Omental fat pad (tissue), 4 donors: ENCODE results near the gene PLAGL2. TPM values are rescaled to one million over a fixed set of nuclear protein-coding genes. Genes with fewer than 3 reads are reported as not detected.

Experiments
- ATAC-seq: fragments of 150-250 bp; one replicate; pipeline ENCODE4 v1.9.1; 2016; ENCODE audit warnings: mild to moderate bottlenecking, moderate library complexity; ENCODE audit not compliant: low FRiP score
- DNase-seq: peaks from one replicate; pipeline ENCODE4 v3.0.0-alpha.2; 2019; ENCODE audit warnings: low spot score
- total RNA-seq, 4 donors: library from RNA; depleted of rRNA; stranded (reverse); fragments of >200 nt; gene quantifications; one replicate each; pipeline ENCODE4 v1.1.0, GENCODE V29; 2016
- TF ChIP-seq, protein P1 (sequence below), 3 donors: fragments of 450-650 bp; IDR thresholded peaks; one replicate each; pipeline ENCODE4 v1.5.1; 2016 to 2017; ENCODE audit warnings: antibody characterized with exemption in 3 of 3, mild to moderate bottlenecking in 3 of 3, moderate library complexity in 2 of 3

The PLAGL2 gene
- total RNA-seq, 4 donors from 2014 or later: 4.1 to 12.5 (median 8.1) TPM

DNA sequence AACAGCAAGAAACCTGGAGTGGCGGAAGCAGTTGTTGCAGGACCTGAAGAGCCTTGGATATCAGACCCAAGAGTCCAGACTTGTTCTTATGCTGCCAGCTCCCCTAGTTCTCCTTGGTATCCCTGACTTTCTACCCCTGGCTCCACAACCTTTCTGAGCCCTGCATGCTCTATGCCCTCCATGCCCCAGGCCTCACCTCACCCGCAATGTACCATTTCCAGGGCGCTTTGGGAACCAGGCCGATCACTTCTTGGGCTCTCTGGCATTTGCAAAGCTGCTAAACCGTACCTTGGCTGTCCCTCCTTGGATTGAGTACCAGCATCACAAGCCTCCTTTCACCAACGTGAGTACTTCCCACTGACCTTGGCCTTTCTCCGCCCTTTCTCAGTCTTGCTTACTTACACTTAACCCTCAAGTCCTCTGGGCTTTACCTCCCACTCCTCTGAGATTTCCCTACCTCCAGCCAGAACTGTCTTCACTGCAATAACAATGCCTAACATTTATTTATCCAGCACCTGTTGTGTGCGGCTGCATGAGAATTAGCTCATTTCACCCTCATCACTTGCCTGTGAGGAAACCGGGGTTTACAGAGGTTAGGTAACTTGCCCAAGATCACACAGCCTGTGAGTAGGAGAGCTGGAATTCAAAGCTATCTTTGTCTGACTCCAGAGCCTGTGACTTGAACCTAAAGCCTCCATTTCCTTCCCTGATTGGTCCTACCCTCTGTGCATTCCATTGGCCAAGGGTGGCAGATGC, 2.5 kb upstream of the PLAGL2 start:
- TF ChIP-seq, protein P1, sequence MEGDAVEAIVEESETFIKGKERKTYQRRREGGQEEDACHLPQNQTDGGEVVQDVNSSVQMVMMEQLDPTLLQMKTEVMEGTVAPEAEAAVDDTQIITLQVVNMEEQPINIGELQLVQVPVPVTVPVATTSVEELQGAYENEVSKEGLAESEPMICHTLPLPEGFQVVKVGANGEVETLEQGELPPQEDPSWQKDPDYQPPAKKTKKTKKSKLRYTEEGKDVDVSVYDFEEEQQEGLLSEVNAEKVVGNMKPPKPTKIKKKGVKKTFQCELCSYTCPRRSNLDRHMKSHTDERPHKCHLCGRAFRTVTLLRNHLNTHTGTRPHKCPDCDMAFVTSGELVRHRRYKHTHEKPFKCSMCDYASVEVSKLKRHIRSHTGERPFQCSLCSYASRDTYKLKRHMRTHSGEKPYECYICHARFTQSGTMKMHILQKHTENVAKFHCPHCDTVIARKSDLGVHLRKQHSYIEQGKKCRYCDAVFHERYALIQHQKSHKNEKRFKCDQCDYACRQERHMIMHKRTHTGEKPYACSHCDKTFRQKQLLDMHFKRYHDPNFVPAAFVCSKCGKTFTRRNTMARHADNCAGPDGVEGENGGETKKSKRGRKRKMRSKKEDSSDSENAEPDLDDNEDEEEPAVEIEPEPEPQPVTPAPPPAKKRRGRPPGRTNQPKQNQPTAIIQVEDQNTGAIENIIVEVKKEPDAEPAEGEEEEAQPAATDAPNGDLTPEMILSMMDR (IDR thresholded peaks at IDR 0.05): no peak
- DNase-seq: no peak
- ATAC-seq: no peak

DNA sequence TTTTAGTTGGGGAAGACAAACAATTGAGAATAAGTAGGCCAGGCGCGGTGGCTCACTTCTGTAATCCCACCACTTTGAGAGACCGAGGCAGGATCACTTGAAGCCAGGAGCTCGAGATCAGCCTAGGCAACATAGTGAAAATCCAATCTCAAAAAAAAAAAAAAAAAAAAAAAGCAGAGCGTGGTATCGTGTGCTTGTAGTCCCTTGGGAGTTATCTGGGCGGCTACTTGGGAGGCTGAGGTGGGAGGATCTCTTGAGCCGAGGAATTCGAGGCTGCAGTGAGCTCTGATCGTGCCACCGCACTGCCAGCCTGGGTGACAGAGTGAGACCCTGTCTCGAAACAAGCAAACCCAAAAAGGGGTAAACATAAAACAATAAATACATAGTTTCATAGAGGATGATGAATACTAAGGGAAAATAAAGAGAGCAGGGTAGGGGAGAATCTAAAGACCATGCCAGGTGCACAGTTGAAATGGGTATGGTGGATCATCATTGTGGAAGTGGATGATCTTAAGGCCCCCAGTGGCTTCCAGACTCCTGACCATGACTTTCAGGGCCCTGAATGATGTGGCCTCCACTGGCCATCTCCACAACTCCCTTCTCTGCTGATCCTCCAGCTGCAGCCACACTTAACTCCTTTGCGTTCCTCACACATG, 1.1 kb upstream of the PLAGL2 start:
- no peak for ATAC-seq
- TF ChIP-seq, protein P1 (IDR thresholded peaks at IDR 0.05): no peak
- DNase-seq: no peak

- no peak for DNase-seq
- TF ChIP-seq, protein P1 (IDR thresholded peaks at IDR 0.05): no peak
- ATAC-seq: peak; percentile 1
Measured at GRCh38 chr20:32206760-32207625, 550 bp downstream of the PLAGL2 start.

GRCh38 chr20:32205843-32206759, 1.4 kb downstream of the PLAGL2 start:
- TF ChIP-seq, protein P1 (IDR thresholded peaks at IDR 0.05): no peak
- no peak for ATAC-seq
- DNase-seq: no peak

DNA sequence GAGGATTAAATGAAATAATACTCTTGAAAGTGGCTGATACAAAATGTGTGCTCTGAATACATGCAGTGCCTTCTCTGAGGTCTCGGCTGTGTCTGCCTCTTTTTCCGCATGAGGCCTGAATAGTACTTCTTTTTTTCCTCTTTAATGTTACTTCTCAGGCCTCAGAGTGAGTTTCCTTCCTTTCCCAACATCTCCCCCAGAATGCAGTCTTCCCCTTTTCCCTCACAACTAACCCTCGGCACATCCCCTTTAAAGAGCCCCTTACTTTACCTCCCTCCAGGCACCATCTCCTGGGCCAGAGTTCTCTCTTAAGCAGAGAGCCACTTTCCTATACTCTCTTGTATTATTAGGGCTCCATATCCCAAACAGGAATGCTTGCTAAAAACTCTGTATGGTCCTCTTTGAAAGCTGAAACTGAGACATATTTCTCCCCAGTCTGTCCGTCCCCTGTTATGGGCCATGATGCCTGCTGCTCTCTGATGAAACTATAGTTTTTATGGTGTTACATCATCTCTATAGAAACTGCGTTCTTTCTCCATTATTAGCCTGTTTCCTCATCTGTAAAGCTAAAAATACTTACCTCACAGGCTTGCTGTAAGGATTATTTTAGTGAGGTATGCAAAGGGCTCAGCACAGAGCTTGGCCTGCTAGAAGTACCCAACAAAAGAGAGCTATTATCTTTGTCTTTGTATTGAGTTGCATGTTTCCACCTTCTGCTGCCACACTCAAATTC, 2.3 kb downstream of the PLAGL2 start:
- TF ChIP-seq, protein P1 (IDR thresholded peaks at IDR 0.05): no peak
- DNase-seq (no peak), ATAC-seq (no peak)
